Measurements from ENCODE around the gene SERPINA4. TPM values are rescaled to one million over a fixed set of nuclear protein-coding genes. Genes with fewer than 3 reads are reported as not detected.

Gene SERPINA4
- total and polyA plus RNA-seq, 2 of the 13 experiments (the other 11 are each of a cell fraction or from before 2014, with no cell fraction given) = 39.1 to 57.8 TPM

GRCh38 chr14:94598816-94599655 is 37.8 kb downstream of the SERPINA4 start (continued):
- no peak for TF ChIP-seq ZNF225 (CRISPR knock-in tag; IDR thresholded peaks at IDR 0.05)
- no peak for TF ChIP-seq CC2D1A (CRISPR knock-in tag; IDR thresholded peaks at IDR 0.05)
- TF ChIP-seq NR3C1 (CRISPR knock-in tag; IDR thresholded peaks at IDR 0.05) = no peak
- TF ChIP-seq RAD51 (IDR thresholded peaks at IDR 0.05; ENCODE audit: borderline replicate concordance) = no peak
- no peak for TF ChIP-seq TERF1 (CRISPR knock-in tag; IDR thresholded peaks at IDR 0.05)
- TF ChIP-seq KLF9 (CRISPR knock-in tag; IDR thresholded peaks at IDR 0.05; ENCODE audit: low read depth) = no peak
- peak; percentile 96 for TF ChIP-seq SALL1 (CRISPR knock-in tag; IDR thresholded peaks at IDR 0.05)
- TF ChIP-seq U2AF1 (optimal IDR thresholded peaks at IDR 0.05; ENCODE audit: low read depth, low read length) = no peak
- 0 out of 2 replicates have a peak, but pooled peaks have one; percentile 29 for TF ChIP-seq MAZ (IDR thresholded peaks at IDR 0.05; ENCODE audit: borderline replicate concordance, low read depth, low read length)
- peak; percentile 61; the same call in 1 of the 2 replicates for TF ChIP-seq MAZ (CRISPR knock-in tag; IDR thresholded peaks at IDR 0.05; ENCODE audit: low read depth)
- TF ChIP-seq IKZF5 (CRISPR knock-in tag; IDR thresholded peaks at IDR 0.05) = peak; percentile 97
- peak; percentile 93 for TF ChIP-seq MEF2D (CRISPR knock-in tag; IDR thresholded peaks at IDR 0.05)
- peak; percentile 74; the same call in 1 of the 2 replicates for TF ChIP-seq BRD4 (CRISPR knock-in tag; IDR thresholded peaks at IDR 0.05)
- no peak; the same call in 1 of the 2 replicates for TF ChIP-seq ZFY (CRISPR knock-in tag; IDR thresholded peaks at IDR 0.05)
- no peak for TF ChIP-seq TSC22D2 (CRISPR knock-in tag; IDR thresholded peaks at IDR 0.05; ENCODE audit: borderline replicate concordance)
- no peak for TF ChIP-seq FUBP1 (CRISPR knock-in tag; IDR thresholded peaks at IDR 0.05; ENCODE audit: borderline replicate concordance)
- peak; percentile 64; the same call in 1 of the 3 replicates for TF ChIP-seq MXI1 (IDR thresholded peaks at IDR 0.05; ENCODE audit: borderline replicate concordance, low read depth, low read length)
- TF ChIP-seq ZFP37 (CRISPR knock-in tag; IDR thresholded peaks at IDR 0.05; ENCODE audit: borderline replicate concordance) = 0 out of 2 replicates have a peak, but pooled peaks have one; percentile 65
- TF ChIP-seq ZNF235 (CRISPR knock-in tag; IDR thresholded peaks at IDR 0.05; ENCODE audit: borderline replicate concordance) = no peak
- TF ChIP-seq PRMT3 (CRISPR knock-in tag; IDR thresholded peaks at IDR 0.05; ENCODE audit: borderline replicate concordance, low read depth) = peak; percentile 84; the same call in 1 of the 2 replicates
- TF ChIP-seq RARG (CRISPR knock-in tag; IDR thresholded peaks at IDR 0.05; ENCODE audit: low read depth) = 0 out of 2 replicates have a peak, but pooled peaks have one; percentile 24
- TF ChIP-seq HNRNPL (IDR thresholded peaks at IDR 0.05; ENCODE audit: low read depth, low read length) = no peak
- peak; percentile 96 for TF ChIP-seq HMG20A (CRISPR knock-in tag; IDR thresholded peaks at IDR 0.05; ENCODE audit: borderline replicate concordance)
- TF ChIP-seq MATR3 (CRISPR knock-in tag; IDR thresholded peaks at IDR 0.05) = no peak
- TF ChIP-seq ZNF761 (CRISPR knock-in tag; conservative IDR thresholded peaks at IDR 0.05) = no peak

All from HepG2 (cell line).